ENCODE measurements around the gene CSNK2A1.
A peak's percentile ranks its signal among the peaks of the same experiment; 100 is the strongest.
"Not testable (repeated sequence)": the region's sequence is repeated elsewhere in the genome, so short reads cannot be mapped to it uniquely, and the experiment has no call there.

Gene CSNK2A1

DNA sequence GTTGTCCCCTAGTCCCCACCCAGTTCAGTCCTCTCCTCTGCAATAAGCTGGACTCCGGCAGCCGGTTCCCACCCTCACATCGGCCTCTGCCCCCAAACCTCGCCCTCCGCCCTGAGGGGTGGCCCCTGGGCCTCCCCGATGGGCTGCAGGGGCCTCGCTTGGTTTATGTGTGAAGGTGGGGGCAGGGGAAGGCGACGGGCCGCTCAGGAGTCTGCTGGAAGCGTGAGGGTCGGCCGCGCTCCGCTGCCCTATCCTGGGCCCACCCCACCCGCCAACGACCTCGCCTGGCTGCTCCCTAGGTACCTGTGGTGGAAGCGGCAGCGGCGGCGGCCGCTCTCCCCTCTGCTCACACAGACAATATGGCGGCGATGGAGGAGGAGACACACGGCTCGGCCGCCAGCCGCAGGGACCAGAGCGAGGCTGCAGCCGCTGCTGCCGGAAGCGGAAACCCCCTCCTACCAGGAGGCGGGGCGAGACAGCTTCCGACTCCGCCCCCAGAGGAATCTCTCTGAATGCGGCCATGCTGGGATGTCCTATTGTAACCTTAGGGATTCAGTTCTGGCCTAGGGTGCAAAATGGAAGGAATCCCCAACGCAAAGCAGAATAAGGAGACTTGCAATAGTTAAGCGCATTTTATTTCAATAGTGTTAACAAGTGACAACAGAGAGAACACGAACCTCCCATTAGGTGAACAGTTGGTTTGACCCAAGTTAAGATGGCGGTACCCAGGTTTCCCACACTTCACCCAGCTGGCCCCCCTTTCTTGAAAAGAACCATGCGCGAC lies at the start of gene CSNK2A1:
CSNK2A1 (minus strand) TSS at position 422 of the 784 bp plus-strand sequence. CDS start 35,239 bp downstream, outside the sequence.
- Histone ChIP-seq H3K4me1 (ENCODE audit: insufficient read depth, low read length) (peaks cover 5% of the 10 kb centered on the region; the same call in 1 of the 2 replicates), H3K9me3 (ENCODE audit: control insufficient read depth, insufficient read depth, low read length) (no peaks in the 10 kb centered on the region)

DNA sequence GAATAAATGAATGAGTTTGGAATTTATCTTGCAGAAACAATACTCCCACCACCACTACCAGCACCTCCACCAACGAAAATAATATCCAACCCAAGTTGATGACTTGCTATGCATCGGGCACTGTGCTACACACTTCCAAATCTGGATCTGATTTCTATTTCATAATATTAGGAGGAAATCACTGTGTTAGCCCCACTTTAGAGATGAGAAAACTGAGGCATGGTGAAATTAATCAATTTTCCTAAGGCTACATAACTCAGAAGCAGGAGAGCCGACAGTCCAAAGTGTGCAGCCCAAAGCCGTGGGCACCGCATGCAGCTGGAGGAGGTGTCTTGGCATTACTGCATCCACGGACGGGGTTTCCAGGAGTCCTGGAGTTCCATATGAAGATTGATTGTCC lies 48.9 kb upstream of the CSNK2A1 start:
- no peaks in the 10 kb centered on the region for H3K9me3 ChIP-seq (ENCODE audit: control insufficient read depth, insufficient read depth, low read length)
- H3K4me1 ChIP-seq (ENCODE audit: insufficient read depth, low read length), result peaks cover 8% of the 10 kb centered on the region; the same call in 1 of the 2 replicates
- no peaks in the 10 kb centered on the region for H3K36me3 ChIP-seq (ENCODE audit: insufficient read depth, low read length)
- H3K9ac ChIP-seq (ENCODE audit: low read depth, low read length), result no peak overlapping the region

More for the DNA sequence above, at the start of gene CSNK2A1:
- Histone ChIP-seq H3K36me3 (ENCODE audit: insufficient read depth, low read length) (no peaks in the 10 kb centered on the region), H3K9ac (ENCODE audit: low read depth, low read length) (peak within 1 kb of the TSS; percentile 97)

DNA sequence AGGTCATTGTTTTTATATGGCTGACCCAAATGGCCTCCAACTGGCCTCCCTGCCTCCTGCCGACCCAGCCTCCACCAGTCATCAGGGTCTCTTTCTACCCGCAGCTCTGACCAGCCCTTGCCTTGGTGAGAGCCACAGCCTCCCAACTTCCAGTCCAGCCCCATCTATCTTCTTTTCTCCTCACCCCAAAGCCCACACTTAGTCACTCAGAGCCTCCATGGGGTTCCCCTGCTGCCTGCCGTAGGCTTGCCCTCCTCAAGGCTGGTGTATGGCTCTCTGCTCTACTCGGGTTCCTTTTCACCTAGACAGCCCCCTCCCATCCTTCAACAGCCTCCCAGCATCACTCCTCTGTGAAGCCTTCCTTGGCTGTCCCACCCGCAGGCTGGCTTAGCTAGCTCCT lies 48.4 kb upstream of the CSNK2A1 start:
- Histone ChIP-seq H3K4me1 (ENCODE audit: insufficient read depth, low read length) (peaks cover 8% of the 10 kb centered on the region; the same call in 1 of the 2 replicates), H3K36me3 (ENCODE audit: insufficient read depth, low read length) (no peaks in the 10 kb centered on the region), H3K9ac (ENCODE audit: low read depth, low read length) (no peak overlapping the region), H3K9me3 (ENCODE audit: control insufficient read depth, insufficient read depth, low read length) (no peaks in the 10 kb centered on the region)

DNA sequence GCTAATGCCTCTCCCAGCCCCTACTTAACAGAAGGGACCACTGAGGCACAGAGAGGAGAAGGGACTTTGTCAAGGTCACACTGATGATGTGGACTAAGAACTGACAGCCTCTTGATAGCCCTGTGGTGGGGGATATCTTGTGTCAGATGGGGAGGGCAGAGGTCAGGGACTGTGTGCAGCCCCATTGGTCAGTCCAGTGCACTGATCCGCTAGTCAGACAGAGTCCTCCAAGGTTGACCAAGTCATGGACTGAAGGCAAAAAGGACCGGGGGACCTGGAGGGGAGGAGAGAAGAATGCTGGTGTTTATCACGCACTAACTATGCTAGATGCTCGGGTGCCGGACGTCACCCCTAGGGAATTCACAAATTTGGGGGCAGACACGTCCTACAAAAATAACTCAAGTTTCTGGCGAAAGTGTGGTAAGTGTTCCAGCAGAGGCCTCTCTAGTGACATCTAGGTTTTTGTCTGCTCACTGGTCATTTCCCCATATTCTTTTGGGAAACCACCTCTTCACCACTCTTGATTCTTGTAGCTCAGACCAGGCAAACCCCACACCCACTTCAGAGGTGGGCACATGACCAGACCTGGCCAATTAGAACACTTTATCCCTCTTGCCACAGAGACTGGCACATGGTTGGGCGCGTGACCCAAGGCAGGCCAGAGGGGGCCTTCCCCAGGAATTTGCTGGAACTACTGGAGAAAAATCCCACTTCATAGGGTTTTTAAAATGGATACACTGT lies 45.5 kb upstream of the CSNK2A1 start:
- H3K9me3 ChIP-seq (ENCODE audit: control insufficient read depth, insufficient read depth, low read length), result no peaks in the 10 kb centered on the region
- no peak overlapping the region for H3K9ac ChIP-seq (ENCODE audit: low read depth, low read length)
- no peaks in the 10 kb centered on the region for H3K36me3 ChIP-seq (ENCODE audit: insufficient read depth, low read length)
- peaks cover 8% of the 10 kb centered on the region; the same call in 1 of the 2 replicates for H3K4me1 ChIP-seq (ENCODE audit: insufficient read depth, low read length)

DNA sequence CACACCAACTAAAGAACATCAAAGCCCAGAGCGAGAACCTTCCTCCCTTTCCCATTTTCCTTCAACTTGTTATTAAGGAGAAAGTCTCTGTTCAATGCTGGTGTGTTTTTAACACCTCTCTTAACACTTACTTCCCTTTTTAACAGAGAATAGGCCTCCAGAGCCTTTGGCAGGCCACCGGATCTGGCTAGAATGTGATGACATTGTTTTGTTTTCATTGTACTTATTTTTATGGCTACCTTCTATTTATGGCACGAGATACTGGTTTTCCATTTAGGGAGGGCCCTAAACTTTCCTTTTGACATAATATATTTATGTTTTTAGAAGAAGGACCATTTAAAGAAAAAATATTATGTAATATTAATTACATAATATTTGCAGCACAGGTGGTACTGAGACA lies 44.9 kb upstream of the CSNK2A1 start:
- no peaks in the 10 kb centered on the region for H3K36me3 ChIP-seq (ENCODE audit: insufficient read depth, low read length)
- H3K9ac ChIP-seq (ENCODE audit: low read depth, low read length), result no peak overlapping the region
- H3K4me1 ChIP-seq (ENCODE audit: insufficient read depth, low read length), result peaks cover 8% of the 10 kb centered on the region; the same call in 1 of the 2 replicates
- H3K9me3 ChIP-seq (ENCODE audit: control insufficient read depth, insufficient read depth, low read length), result no peaks in the 10 kb centered on the region

DNA sequence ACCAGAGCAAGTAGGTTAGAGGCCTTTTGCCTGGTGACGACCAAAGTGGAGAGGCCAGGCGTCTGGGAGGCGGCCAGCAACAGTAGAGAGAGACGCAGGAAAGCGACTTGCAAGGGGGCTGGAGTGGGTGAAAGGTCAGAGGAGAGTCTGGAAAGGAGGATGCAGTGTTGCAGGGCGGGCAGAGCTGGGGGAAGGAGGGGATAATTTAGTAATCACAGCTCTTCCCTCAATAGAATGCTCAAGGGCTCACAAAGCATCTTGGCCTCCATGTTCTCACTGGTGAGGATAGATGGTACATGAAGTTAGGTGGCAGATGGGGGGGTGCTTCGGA lies 41.3 kb upstream of the CSNK2A1 start:
- H3K36me3 ChIP-seq (ENCODE audit: insufficient read depth, low read length), result no peaks in the 10 kb centered on the region

DNA sequence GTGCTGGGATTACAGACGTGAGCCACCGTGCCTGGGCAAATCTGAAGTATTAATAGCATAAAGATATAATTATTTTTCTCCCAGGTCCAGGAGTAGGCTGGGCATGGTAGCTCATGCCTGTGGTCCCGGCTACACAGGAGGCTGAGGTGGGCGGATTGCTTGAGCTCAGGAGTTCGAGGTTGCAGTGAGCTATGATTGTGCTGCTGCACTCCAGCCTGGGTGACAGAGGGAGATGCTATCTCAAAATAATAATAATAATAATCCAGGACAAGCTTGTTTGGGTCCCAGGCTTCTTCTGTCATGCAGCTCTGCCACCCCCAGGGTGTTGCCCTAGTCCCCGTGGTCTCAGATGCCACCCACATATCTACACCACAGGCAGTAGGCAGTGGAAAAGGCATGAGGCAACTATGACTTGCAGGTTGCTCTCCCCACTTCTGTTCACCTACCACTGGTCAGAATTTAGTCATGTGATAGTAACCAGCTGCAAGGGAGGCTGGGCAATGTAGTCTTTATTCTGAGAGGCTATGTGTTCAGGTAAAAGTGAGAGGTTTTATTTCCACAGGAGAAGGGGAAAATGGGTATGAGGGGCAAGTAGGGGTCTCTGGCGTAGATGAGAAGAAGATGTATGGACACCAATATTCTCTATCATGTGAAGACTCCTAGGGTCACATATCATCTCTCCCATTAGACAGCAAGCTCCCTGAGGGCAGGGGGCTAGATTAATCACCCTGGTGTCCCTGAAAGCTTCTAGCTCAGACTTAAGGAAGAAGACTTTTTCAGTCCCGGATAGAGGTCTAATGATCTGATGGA lies 40.8 kb upstream of the CSNK2A1 start:
- Histone ChIP-seq H3K36me3 (ENCODE audit: insufficient read depth, low read length) (no peaks in the 10 kb centered on the region), H3K9me3 (ENCODE audit: control insufficient read depth, insufficient read depth, low read length) (no peaks in the 10 kb centered on the region), H3K9ac (ENCODE audit: low read depth, low read length) (no peak overlapping the region), H3K4me1 (ENCODE audit: insufficient read depth, low read length) (peaks cover 8% of the 10 kb centered on the region; the same call in 1 of the 2 replicates)

More for the DNA sequence above, 41.3 kb upstream of the CSNK2A1 start:
- H3K9ac ChIP-seq (ENCODE audit: low read depth, low read length), result no peak overlapping the region
- no peaks in the 10 kb centered on the region for H3K9me3 ChIP-seq (ENCODE audit: control insufficient read depth, insufficient read depth, low read length)
- peaks cover 11% of the 10 kb centered on the region; the same call in 1 of the 2 replicates for H3K4me1 ChIP-seq (ENCODE audit: insufficient read depth, low read length)

DNA sequence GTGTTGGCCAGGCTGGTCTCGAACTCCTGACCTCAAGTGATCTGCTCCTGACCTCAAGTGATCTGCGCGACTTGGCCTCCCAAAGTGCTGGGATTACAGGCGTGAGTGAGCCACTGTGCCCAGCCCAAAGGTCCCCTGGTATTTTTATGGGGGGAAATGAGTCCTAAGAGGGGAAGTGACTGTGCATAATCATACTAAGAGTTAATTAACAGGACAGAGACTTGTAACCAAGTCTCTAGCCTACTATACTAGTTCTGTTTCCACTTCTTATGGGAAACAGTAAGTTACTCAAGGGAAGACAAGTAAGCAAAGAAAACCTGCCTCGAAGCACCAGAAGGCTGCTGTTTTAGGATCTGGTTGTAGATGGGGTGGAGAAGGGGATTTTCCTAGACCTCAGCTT lies 38.6 kb upstream of the CSNK2A1 start:
- Histone ChIP-seq H3K9ac (ENCODE audit: low read depth, low read length) (no peak overlapping the region), H3K4me1 (ENCODE audit: insufficient read depth, low read length) (0 out of 2 replicates have a peak, but pooled peaks cover 4% of the 10 kb centered on the region), H3K9me3 (ENCODE audit: control insufficient read depth, insufficient read depth, low read length) (no peaks in the 10 kb centered on the region), H3K36me3 (ENCODE audit: insufficient read depth, low read length) (no peaks in the 10 kb centered on the region)

DNA sequence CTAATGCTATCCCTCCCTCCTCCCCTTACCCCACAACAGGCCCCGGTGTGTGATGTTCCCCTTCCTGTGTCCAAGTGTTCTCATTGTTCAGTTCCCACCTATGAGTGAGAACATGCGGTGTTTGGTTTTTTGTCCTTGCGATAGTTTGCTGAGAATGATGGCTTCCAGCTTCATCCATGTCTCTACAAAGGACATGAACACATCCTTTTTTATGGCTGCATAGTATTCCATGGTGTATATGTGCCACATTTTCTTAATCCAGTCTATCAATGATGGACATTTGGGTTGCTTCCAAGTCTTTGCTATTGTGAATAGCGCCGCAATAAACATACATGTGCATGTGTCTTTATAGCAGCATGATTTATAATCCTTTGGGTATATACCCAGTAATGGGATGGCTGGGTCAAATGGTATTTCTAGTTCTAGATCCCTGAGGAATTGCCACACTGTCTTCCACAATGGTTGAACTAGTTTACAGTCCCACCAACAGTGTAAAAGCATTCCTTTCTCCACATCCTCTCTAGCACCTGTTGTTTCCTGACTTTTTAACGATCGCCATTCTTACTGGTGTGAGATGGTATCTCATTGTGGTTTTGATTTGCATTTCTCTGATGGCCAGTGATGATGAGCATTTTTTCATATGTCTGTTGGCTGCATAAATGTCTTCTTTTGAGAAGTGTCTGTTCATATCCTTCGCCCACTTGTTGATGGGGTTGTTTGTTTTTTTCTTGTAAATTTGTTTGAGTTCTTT lies 35.5 kb upstream of the CSNK2A1 start:
- H3K9ac ChIP-seq (ENCODE audit: low read depth, low read length); H3K36me3 ChIP-seq (ENCODE audit: insufficient read depth, low read length); H3K9me3 ChIP-seq (ENCODE audit: control insufficient read depth, insufficient read depth, low read length): not testable (repeated sequence)
- peaks cover 17% of the 10 kb centered on the region for H3K4me1 ChIP-seq (ENCODE audit: insufficient read depth, low read length)

DNA sequence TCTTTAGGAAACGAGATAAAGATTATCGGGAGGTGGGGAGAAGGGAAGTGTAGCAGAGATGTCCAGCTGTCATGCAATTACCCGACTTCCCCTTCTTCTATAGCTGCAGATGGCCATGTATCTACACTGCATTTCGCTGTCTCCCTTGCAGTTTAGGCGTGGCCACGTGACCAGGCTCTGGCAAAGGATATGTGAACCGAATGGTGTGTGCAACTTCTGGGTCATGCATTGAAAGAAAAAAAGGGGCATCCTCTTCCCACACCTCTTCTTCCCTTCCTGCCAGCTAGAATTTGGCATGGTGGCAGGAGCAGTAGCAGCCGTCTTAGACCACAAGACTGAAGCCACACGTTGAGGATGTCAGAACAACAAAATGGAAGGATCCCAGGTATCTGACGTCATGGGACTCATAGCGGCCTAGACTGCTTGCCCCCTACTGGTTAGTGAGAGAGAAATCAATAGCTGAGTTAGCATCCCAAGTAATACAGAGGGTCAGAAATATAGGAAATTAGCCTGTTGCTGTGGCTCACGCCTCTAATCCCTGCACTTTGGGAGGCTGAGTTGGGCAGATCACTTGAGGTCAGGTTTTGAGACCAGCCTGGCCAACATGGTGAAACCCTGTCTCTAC lies 33.7 kb upstream of the CSNK2A1 start:
- Histone ChIP-seq H3K9ac (ENCODE audit: low read depth, low read length) (no peak overlapping the region), H3K9me3 (ENCODE audit: control insufficient read depth, insufficient read depth, low read length) (no peaks in the 10 kb centered on the region), H3K4me1 (ENCODE audit: insufficient read depth, low read length) (peaks cover 27% of the 10 kb centered on the region), H3K36me3 (ENCODE audit: insufficient read depth, low read length) (no peaks in the 10 kb centered on the region)

DNA sequence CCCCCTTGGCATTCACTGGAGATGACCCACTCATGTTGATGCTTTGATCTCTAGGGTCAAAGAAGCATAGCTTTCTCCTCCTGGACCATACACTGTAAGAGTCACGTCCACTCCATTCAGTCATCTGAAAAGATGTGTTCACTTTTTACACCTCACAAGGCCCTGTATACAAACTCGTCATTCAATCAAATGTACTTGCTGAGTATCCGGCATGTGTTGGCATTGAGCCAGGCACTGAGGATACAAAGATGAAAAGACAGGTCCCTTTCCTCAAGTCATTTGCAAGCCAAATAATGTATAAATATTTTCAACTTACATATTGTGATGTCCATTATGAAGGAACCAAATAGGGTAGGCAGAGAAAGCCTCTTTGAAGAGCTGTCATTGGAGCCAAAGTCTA lies 32.6 kb upstream of the CSNK2A1 start:
- H3K4me1 ChIP-seq (ENCODE audit: insufficient read depth, low read length), result peaks cover 33% of the 10 kb centered on the region
- no peak overlapping the region for H3K9ac ChIP-seq (ENCODE audit: low read depth, low read length)

DNA sequence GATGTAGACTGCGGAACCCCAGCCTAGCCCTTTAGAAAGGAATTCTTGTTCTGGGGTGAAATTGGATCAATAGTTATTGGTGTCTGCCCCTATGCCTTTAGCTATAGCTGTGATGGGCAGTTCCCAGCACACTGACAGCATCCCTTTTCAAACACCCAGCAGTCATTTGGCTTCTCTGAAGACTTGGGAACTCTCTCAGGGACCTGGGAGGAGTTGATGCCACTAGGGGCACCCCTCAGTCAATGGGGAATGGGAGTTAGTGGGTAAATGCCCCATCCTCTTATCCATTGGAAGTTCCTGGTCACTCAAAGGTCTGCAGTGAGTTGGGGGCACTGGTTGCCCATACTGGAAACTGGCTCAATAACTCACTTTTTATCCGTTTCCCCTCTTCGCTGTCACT lies 31.6 kb upstream of the CSNK2A1 start:
- H3K36me3 ChIP-seq (ENCODE audit: insufficient read depth, low read length), result no peaks in the 10 kb centered on the region
- no peaks in the 10 kb centered on the region for H3K9me3 ChIP-seq (ENCODE audit: control insufficient read depth, insufficient read depth, low read length)
- H3K9ac ChIP-seq (ENCODE audit: low read depth, low read length), result no peak overlapping the region
- peaks cover 36% of the 10 kb centered on the region for H3K4me1 ChIP-seq (ENCODE audit: insufficient read depth, low read length)

More for the DNA sequence above, 32.6 kb upstream of the CSNK2A1 start:
- no peaks in the 10 kb centered on the region for H3K9me3 ChIP-seq (ENCODE audit: control insufficient read depth, insufficient read depth, low read length)
- no peaks in the 10 kb centered on the region for H3K36me3 ChIP-seq (ENCODE audit: insufficient read depth, low read length)

DNA sequence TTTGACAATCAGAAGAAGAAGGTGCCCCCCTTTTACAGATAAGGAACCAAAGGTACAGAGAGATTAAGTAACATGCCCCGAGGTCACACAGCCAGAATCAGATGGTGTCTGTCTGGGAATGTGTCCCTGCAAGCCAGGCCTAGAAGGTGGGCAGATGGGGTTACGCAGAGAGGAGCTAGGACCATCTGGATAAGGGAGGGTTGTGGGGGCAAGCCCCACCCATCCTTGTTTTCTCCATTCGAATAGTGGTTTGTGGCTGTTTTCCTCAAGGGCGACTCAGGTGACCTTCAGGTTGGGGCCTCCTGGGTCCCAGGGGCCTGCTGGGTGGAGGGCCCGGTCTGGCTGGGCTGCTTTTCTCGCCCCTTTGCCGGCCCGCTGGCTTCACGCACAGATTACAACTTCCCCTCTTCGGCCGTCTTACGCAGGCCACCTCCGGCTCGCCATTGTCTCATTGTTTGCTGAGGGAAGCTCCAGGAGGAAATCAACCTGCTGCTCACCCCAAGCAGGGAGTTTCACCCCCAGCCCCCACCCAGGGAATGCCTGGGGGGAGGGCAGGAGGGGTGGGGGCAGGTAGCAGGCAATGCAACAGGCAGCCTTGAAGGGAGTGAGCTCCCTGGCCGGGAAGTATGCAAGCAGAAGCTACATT lies 30.8 kb upstream of the CSNK2A1 start:
- Histone ChIP-seq H3K9ac (ENCODE audit: low read depth, low read length) (peak overlapping the region; percentile 22; the same call in 1 of the 2 replicates), H3K4me1 (ENCODE audit: insufficient read depth, low read length) (peaks cover 36% of the 10 kb centered on the region), H3K9me3 (ENCODE audit: control insufficient read depth, insufficient read depth, low read length) (no peaks in the 10 kb centered on the region), H3K36me3 (ENCODE audit: insufficient read depth, low read length) (no peaks in the 10 kb centered on the region)
